H1 (cell line): ENCODE results near the gene ZHX3. TPM values are rescaled to one million over a fixed set of nuclear protein-coding genes. Genes with fewer than 3 reads are reported as not detected.

Experiments
- CTCF ChIA-PET: fragments of 300-600 bp; sonication (Branson Sonifier 250); formaldehyde crosslinking; loops from one replicate; lab custom pipeline; 2021; ENCODE audit not compliant: partially characterized antibody; lab: Charles Lee
- POLR2A ChIA-PET: fragments of 300-600 bp; sonication (Branson Sonifier 250); formaldehyde crosslinking; loops from one replicate; lab custom pipeline; 2021; ENCODE audit warnings: inconsistent platforms; ENCODE audit not compliant: partially characterized antibody; lab: Charles Lee
- DNase-seq, 2 experiments: peaks; one replicate each; pipeline versions ENCODE4 v3.0.0 to v3.0.0-alpha.2; 2010 to 2022; ENCODE audit warnings: low spot score in 2 of 2, low read depth in 1 of 2, mixed read lengths in 1 of 2
- FAIRE-seq: peaks from 2 replicates; lab custom pipeline; 2011; peaks lifted over from hg19 to GRCh38; lab: Jason Lieb, UNC
- H2AFZ ChIP-seq: 2 replicates; pipeline ENCODE4 v1.8.1; 2012; ENCODE audit warnings: low read length, inconsistent platforms
- H2AK5ac ChIP-seq: 2 replicates; pipeline ENCODE4 v1.6.1; 2013; ENCODE audit warnings: low read depth, low read length
- H2BK120ac ChIP-seq: replicated peaks from 2 replicates; pipeline ENCODE3; 2013; ENCODE audit warnings: low read depth, low read length, inconsistent platforms
- H2BK12ac ChIP-seq: 2 replicates; pipeline ENCODE4 v1.6.1; 2013; ENCODE audit warnings: low read depth, low read length
- H2BK15ac ChIP-seq: 2 replicates; pipeline ENCODE4 v1.6.1; 2013; ENCODE audit warnings: low read length
- H2BK20ac ChIP-seq: 2 replicates; pipeline ENCODE4 v1.6.1; 2013; ENCODE audit warnings: low read length
- H2BK5ac ChIP-seq: 2 replicates; pipeline ENCODE4 v1.6.1; 2013; ENCODE audit warnings: low read depth, low read length
- H3K14ac ChIP-seq: 2 replicates; pipeline ENCODE4 v1.6.1; 2013; ENCODE audit warnings: inconsistent platforms; ENCODE audit not compliant: insufficient read length
- H3K18ac ChIP-seq: 2 replicates; pipeline ENCODE4 v1.6.1; 2013; ENCODE audit warnings: low read length; ENCODE audit errors: extremely low read depth
- H3K23ac ChIP-seq: 2 replicates; pipeline ENCODE4 v1.6.1; 2013; ENCODE audit warnings: inconsistent platforms; ENCODE audit not compliant: insufficient read length
- H3K23me2 ChIP-seq: 2 replicates; pipeline ENCODE4 v1.6.1; 2013; ENCODE audit warnings: low read depth, low read length
- H3K27ac ChIP-seq: 2 replicates; pipeline ENCODE4 v1.6.1; 2011; ENCODE audit warnings: low read depth, low read length, inconsistent platforms
- H3K27me3 ChIP-seq, 4 experiments: replicated peaks in 1 of 4; 1 replicate in 1 of 4; 2 replicates in 3 of 4; pipeline versions ENCODE4 v1.6.1 to v1.8.1; 2011 to 2013; ENCODE audit warnings: low read length in 3 of 4, mild to moderate bottlenecking in 3 of 4, inconsistent platforms in 2 of 4, mixed read lengths in 2 of 4, moderate library complexity in 1 of 4; ENCODE audit not compliant: control insufficient read depth in 3 of 4, insufficient read depth in 3 of 4; ENCODE audit errors: extremely low read depth in 1 of 4
- H3K36me3 ChIP-seq, 4 experiments: 2 replicates each; pipeline versions ENCODE4 v1.6.1 to v1.8.1; 2011 to 2013; ENCODE audit warnings: mild to moderate bottlenecking in 4 of 4, low read length in 3 of 4, moderate library complexity in 2 of 4, control low read depth in 1 of 4, inconsistent platforms in 1 of 4; ENCODE audit not compliant: insufficient read depth in 4 of 4, control insufficient read depth in 2 of 4
- H3K4ac ChIP-seq: replicated peaks from 2 replicates; pipeline ENCODE3; 2013; ENCODE audit warnings: low read length, low read depth, mixed read lengths, inconsistent platforms; ENCODE audit not compliant: insufficient read length
- H3K4me1 ChIP-seq, 4 experiments: replicated peaks in 1 of 4; 1 replicate in 1 of 4; 2 replicates in 3 of 4; pipeline versions ENCODE4 v1.6.1 to v1.8.1; 2011 to 2013; ENCODE audit warnings: low read length in 3 of 4, inconsistent platforms in 2 of 4, mixed read lengths in 1 of 4; ENCODE audit not compliant: insufficient read depth in 4 of 4, control insufficient read depth in 3 of 4
- H3K4me2 ChIP-seq, 2 experiments: 2 replicates each; pipeline versions ENCODE4 v1.6.1 to v1.8.1; 2011 to 2013; ENCODE audit warnings: low read depth in 2 of 2, low read length in 2 of 2, control low read depth in 1 of 2, inconsistent platforms in 1 of 2, mild to moderate bottlenecking in 1 of 2; ENCODE audit not compliant: insufficient read depth in 1 of 2
- H3K4me3 ChIP-seq, 4 experiments: fragments of 200-600, 300-600 bp in 1 of 4; sonication (generic), shearing (Covaris generic), sonication (Bioruptor Twin) in 1 of 4; 2 replicates each; pipeline versions ENCODE4 v1.5.1 to v1.8.1; 2011 to 2016; ENCODE audit warnings: low read length in 4 of 4, low read depth in 3 of 4, control low read depth in 2 of 4, inconsistent platforms in 2 of 4, mild to moderate bottlenecking in 2 of 4, mixed read lengths in 1 of 4, moderate library complexity in 1 of 4; ENCODE audit not compliant: insufficient read depth in 2 of 4; ENCODE audit errors: extremely low read depth in 1 of 4
- H3K56ac ChIP-seq: replicated peaks from 2 replicates; pipeline ENCODE3; 2013; ENCODE audit warnings: low read depth, mild to moderate bottlenecking, mixed read lengths, low read length, inconsistent platforms; ENCODE audit not compliant: insufficient read length
- H3K79me1 ChIP-seq: 2 replicates; pipeline ENCODE4 v1.6.1; 2013; ENCODE audit warnings: low read depth, low read length, control low read depth
- H3K79me2 ChIP-seq, 2 experiments: 2 replicates each; pipeline versions ENCODE4 v1.6.1 to v1.8.1; 2012 to 2013; ENCODE audit warnings: low read length in 2 of 2, mild to moderate bottlenecking in 2 of 2, inconsistent platforms in 1 of 2; ENCODE audit not compliant: insufficient read depth in 2 of 2, control insufficient read depth in 1 of 2
- H3K9ac ChIP-seq, 4 experiments: replicated peaks in 1 of 4; 1 replicate in 1 of 4; 2 replicates in 3 of 4; pipeline versions ENCODE4 v1.6.1 to v1.8.1; 2011 to 2013; ENCODE audit warnings: low read depth in 3 of 4, low read length in 3 of 4, control low read depth in 2 of 4, mild to moderate bottlenecking in 2 of 4, moderate library complexity in 2 of 4, inconsistent platforms in 1 of 4; ENCODE audit errors: extremely low read depth in 1 of 4
- H3K9me3 ChIP-seq, 2 experiments: 2 replicates each; pipeline versions ENCODE4 v1.6.1 to v1.8.1; 2012 to 2013; ENCODE audit warnings: mild to moderate bottlenecking in 2 of 2, moderate library complexity in 2 of 2, control low read depth in 1 of 2, inconsistent platforms in 1 of 2, low read depth in 1 of 2, low read length in 1 of 2, mixed read lengths in 1 of 2; ENCODE audit not compliant: insufficient read depth in 2 of 2
- H4K20me1 ChIP-seq, 2 experiments: replicated peaks in 1 of 2; 2 replicates each; pipeline versions ENCODE3 to v1.8.1; 2011 to 2013; ENCODE audit warnings: inconsistent platforms in 2 of 2, low read length in 2 of 2, mild to moderate bottlenecking in 1 of 2; ENCODE audit not compliant: insufficient read depth in 2 of 2, control insufficient read depth in 1 of 2
- H4K5ac ChIP-seq: 2 replicates; pipeline ENCODE4 v1.6.1; 2013; ENCODE audit warnings: low read length, low read depth, mixed read lengths, inconsistent platforms; ENCODE audit not compliant: insufficient read length
- H4K8ac ChIP-seq: 2 replicates; pipeline ENCODE4 v1.8.0; 2013; ENCODE audit warnings: mild to moderate bottlenecking, moderate library complexity, low read length, inconsistent platforms; ENCODE audit not compliant: insufficient read depth; ENCODE audit errors: extremely low read depth
- H4K91ac ChIP-seq: replicated peaks from 2 replicates; pipeline ENCODE3; 2013; ENCODE audit warnings: low read length, mixed read lengths, inconsistent platforms; ENCODE audit not compliant: insufficient read length
- ATF3 ChIP-seq: IDR thresholded peaks from 2 replicates; pipeline ENCODE4 v1.6.1; 2011; ENCODE audit warnings: low read depth, mild to moderate bottlenecking, low read length; ENCODE audit not compliant: insufficient read depth
- BCL11A ChIP-seq, 2 experiments: IDR thresholded peaks; one replicate each; pipeline ENCODE4 v1.6.1; 2011; ENCODE audit warnings: low read depth in 2 of 2, low read length in 2 of 2, mild to moderate bottlenecking in 2 of 2
- CHD1 ChIP-seq: IDR thresholded peaks from 2 replicates; pipeline ENCODE4 v1.6.1; 2012; ENCODE audit warnings: low read depth, low read length, improper control_type of control experiment
- CHD2 ChIP-seq: IDR thresholded peaks from 2 replicates; pipeline ENCODE4 v1.6.1; 2012; ENCODE audit warnings: low read length, improper control_type of control experiment
- CTBP2 ChIP-seq: IDR thresholded peaks from 2 replicates; pipeline ENCODE4 v1.7.0; 2011; ENCODE audit warnings: borderline replicate concordance, mild to moderate bottlenecking, moderate library complexity, mixed read lengths, low read length; ENCODE audit not compliant: insufficient read depth, insufficient read length
- CTCF ChIP-seq, 3 experiments: IDR thresholded peaks; 1 replicate in 2 of 3; 2 replicates in 1 of 3; pipeline versions ENCODE4 v1.5.1 to v1.6.1; 2011; ENCODE audit warnings: low read length in 3 of 3, mild to moderate bottlenecking in 3 of 3, inconsistent platforms in 2 of 3, low read depth in 1 of 3, moderate library complexity in 1 of 3; ENCODE audit not compliant: insufficient read depth in 1 of 3; ENCODE audit errors: control extremely low read depth in 1 of 3
- GTF2F1 ChIP-seq: IDR thresholded peaks from 2 replicates; pipeline ENCODE4 v1.6.1; 2012; ENCODE audit warnings: low read depth, low read length, improper control_type of control experiment, borderline replicate concordance
- MAFK ChIP-seq: IDR thresholded peaks from 2 replicates; pipeline ENCODE4 v1.6.1; 2012; ENCODE audit warnings: low read depth, mild to moderate bottlenecking, improper control_type of control experiment, low read length
- RFX5 ChIP-seq: IDR thresholded peaks from 2 replicates; pipeline ENCODE4 v1.6.1; 2011; ENCODE audit warnings: low read depth, low read length, improper control_type of control experiment, borderline replicate concordance
- SRF ChIP-seq: IDR thresholded peaks from 2 replicates; pipeline ENCODE4 v1.6.1; 2011; ENCODE audit warnings: mild to moderate bottlenecking, low read depth, low read length, moderate library complexity
- TAF1 ChIP-seq: IDR thresholded peaks from 2 replicates; pipeline ENCODE4 v1.6.1; 2011; ENCODE audit warnings: mild to moderate bottlenecking, low read depth, low read length
- WGBS, 2 experiments: shearing (Covaris generic) in 1 of 2; methylation state at CpG; one replicate each; pipeline versions ENCODE4 v1.1.6 to v1.1.7; 2013 to 2015; ENCODE audit warnings: low lambda C conversion rate in 2 of 2, mixed read lengths in 2 of 2, inconsistent platforms in 1 of 2, low coverage in 1 of 2, missing lambda C conversion rate in 1 of 2; ENCODE audit not compliant: insufficient replicate concordance in 2 of 2, insufficient coverage in 1 of 2, insufficient read length in 1 of 2; ENCODE audit errors: extremely low coverage in 1 of 2, missing lambda C conversion rate in 1 of 2; 5-methylcytosine and 5-hydroxymethylcytosine counted together
- polyA plus RNA-seq, 7 experiments: library from polyadenylated mRNA; depleted of rRNA in 3 of 7; stranded (reverse) in 5 of 7; unstranded in 2 of 7; fragments of >200 nt in 5 of 7; fragments of 200-250 nt in 2 of 7; gene quantifications; 1 replicate in 5 of 7; 2 replicates in 1 of 7; 4 replicates in 1 of 7; pipeline versions ENCODE4 v1.2.1 to v1.2.3, GENCODE V29; 2011 to 2013; ENCODE audit warnings: missing spikeins in 2 of 7, mixed read lengths in 2 of 7
- total RNA-seq: library from RNA; stranded (reverse); fragmentation: NEBNext Ultra II Directional; extraction: Animal tissue kit (Norgen Biotek cat#: 25700); gene quantifications from 2 replicates; pipeline ENCODE4 v1.2.1, GENCODE V29; 2021

ZHX3 gene
- total and polyA plus RNA-seq, 2 of the 8 experiments (the other 6 are each of a cell fraction or from before 2014, with no cell fraction given), result 1.00 to 7.8 TPM

DNA sequence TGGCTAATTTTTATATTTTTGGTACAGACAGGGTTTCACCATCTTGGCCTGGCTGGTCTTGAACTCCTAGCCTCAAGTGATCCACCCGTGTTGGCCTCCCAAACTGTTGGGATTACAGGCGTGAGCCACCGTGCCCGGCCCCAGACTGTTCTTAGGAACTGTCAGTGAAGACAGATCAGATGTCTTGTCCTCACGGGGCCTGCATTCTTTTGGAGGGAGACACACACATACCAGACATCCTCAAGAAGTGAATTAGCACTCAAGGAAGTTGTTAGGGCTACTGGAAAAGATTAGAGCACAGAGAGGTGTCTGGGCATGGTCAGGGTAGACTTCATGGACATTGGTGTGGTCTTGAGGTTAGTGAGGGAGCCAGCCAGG lies 12.8 kb upstream of the ZHX3 start:
- Histone ChIP-seq H4K91ac (no peak overlapping the region), H3K36me3 (no peaks in the 10 kb centered on the region), H2BK12ac (no peak overlapping the region), H3K14ac (no peak overlapping the region), H3K27me3 (no peaks in the 10 kb centered on the region), H3K4me1 (no peaks in the 10 kb centered on the region), H3K18ac (no peak overlapping the region), H2AK5ac (no peak overlapping the region), H4K5ac (no peak overlapping the region), H2BK5ac (no peak overlapping the region), H2BK20ac (no peak overlapping the region), H3K4ac (no peak overlapping the region), H4K8ac (no peak overlapping the region), H2BK15ac (no peak overlapping the region), H4K20me1 (no peaks in the 10 kb centered on the region), H3K23me2 (peaks cover 2% of the 10 kb centered on the region; the same call in 1 of the 2 replicates), H3K27ac (no peak overlapping the region), H3K79me1 (no peaks in the 10 kb centered on the region), H3K23ac (no peak overlapping the region), H3K79me2 (no peaks in the 10 kb centered on the region), H2AFZ (no peak overlapping the region), H3K56ac (no peak overlapping the region), H3K4me2 (no peak overlapping the region), H3K4me3 (no peak overlapping the region), H2BK120ac (no peak overlapping the region), H3K9ac (no peak overlapping the region), H3K9me3 (no peaks in the 10 kb centered on the region)
- FAIRE-seq (no peak), DNase-seq (no peak)
- POLR2A ChIA-PET, result interaction anchor here (1.4 kb wide), 1 partner anchor 145 kb away, joined by 3 read pairs; no protein-coding TSS in a partner anchor
- CTCF ChIA-PET, result interaction anchor here (1.4 to 3.2 kb wide), 3 partner anchors 9 to 80 kb away, joined by 5 to 16 read pairs (median 5); partner anchors contain the start of gene LPIN3
- 87% methylated on average over 5 of the region's 5 CpGs; no CpG with 5 or more reads in 1 of the 2 experiments for WGBS, 2 experiments
- TF ChIP-seq CHD2 (no peak), BCL11A (IDR thresholded peaks at IDR 0.05; ENCODE audit: low read depth in 2 of 2, low read length in 2 of 2) (no peak), TAF1 (no peak), RFX5 (no peak), MAFK (no peak), GTF2F1 (no peak), SRF (no peak), CHD1 (no peak), ATF3 (no peak), CTBP2 (no peak), CTCF (IDR thresholded peaks at IDR 0.05; ENCODE audit: control extremely low read depth in 1 of 3, insufficient read depth in 1 of 3, low read depth in 1 of 3, low read length in 3 of 3) (no peak)
